ENCODE measurements around the gene MTFR2.
"Not testable (repeated sequence)": the region's sequence is repeated elsewhere in the genome, so short reads cannot be mapped to it uniquely, and the experiment has no call there.

Gene MTFR2

DNA sequence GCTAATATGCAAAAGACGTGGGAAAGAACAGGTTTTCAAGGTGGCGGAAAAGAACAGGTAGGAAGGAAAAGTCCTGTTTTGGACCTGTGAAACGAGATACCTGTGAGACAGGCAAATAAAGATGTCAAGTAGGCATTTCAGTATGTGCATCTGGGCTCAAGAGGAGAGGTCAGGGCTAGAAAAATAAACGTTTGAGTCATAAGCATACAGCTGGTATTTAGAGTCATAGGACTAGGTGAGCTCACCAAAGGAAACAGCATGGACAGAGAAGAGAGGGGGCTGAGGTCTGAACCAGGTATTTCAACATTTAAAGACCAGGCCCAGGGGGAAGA lies 14.9 kb downstream of the MTFR2 start:
- no peak for DNase-seq (ENCODE audit: low spot score)

GRCh38 chr6:136232701-136233100 lies 17.4 kb downstream of the MTFR2 start:
- no peak for DNase-seq (ENCODE audit: low spot score)

DNA sequence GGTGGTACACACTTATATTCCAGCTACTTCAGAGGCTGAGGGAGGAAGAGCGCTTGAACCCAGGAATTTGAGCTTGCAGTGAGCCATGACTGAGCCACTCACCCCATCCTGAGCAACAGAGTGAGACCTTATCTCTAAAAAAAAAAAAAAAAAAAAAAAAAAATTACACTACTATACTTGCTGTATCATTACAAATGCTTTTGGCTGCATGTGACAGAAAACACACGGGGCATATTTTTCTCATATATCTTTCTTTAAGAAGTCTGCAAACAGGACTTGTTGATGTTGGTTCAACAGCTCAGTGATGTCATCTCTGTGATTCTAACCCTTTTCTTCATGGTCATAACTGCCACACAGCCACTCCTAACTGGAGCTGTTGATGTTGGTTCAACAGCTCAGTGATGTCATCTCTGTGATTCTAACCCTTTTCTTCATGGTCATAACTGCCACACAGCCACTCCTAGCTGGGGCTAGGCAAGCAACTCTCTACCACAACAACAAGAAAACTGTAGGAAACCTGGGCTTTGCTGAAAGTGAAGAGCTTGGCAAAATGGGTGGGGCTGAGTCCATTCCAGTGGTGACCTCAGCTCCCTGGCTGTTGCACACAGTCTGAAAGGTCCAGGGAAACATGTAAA lies 19.8 kb downstream of the MTFR2 start:
- DNase-seq (ENCODE audit: low spot score), result no peak

- no peak for DNase-seq (ENCODE audit: low spot score)
These were observed 21.3 kb downstream of the MTFR2 start for GRCh38 chr6:136228814-136229213.

DNA sequence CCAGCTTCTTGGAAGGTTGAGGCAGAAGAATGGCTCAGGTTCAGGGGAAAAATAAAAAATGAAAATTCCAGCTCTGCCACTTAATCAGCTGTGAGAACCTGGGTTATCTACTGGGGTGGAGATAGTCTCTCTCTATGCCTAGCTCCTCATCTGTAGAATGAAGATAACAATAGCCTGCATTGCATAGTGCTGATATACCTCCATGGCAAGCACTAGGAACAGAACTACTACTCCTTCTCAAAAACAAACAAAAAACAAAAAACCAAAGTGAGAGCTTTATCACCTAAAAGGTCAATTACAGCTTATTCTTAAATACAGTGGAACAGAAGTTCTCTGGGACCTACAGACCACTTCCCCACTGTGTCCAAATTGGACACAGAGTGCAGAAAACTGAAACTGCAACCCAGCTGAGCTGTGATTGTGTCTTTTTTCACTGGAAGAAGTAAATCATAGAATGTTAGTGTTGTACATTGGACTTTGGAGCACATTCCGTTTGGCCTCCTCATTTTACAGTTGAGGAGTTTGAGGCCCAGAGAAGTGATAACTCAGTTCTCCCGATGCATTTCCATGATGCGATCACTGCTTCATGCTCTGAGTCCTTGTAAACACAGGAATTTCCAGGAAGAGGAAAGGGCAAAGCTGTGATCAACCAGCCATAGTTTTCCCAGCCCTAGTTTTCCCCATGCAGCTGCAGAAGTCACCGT lies 23.3 kb downstream of the MTFR2 start:
- no peak for DNase-seq (ENCODE audit: low spot score)

DNA sequence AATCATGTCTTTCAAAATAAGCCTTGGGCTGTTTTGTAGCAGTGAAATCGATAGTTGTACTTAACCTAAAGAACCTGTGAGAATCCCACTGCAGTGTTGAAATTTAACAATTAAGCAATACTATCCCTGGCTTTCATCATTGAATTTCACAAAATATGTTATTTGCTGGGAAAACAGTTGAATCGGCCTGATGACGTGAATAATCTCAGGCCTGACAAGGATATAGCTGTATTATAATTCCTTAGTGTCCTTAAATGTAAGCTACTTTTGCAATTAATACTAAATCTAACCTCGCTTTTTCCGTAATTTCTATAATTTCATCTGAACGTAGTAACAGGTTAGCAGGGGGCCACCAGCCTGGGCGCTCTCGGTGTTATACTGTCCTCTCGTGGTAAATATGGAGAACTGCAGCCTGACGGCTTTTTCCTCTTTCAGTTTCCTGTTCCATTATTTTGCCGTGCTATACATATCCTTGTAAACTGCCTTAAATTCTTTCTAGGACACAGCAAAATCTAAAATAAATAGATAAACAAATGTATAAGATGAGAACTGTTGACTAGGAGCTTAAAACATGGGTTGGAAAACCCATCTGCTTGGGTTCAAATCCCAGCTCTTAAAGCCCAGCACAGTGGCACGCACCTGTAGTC lies 24.0 kb downstream of the MTFR2 start:
- peak; percentile 29 for DNase-seq (ENCODE audit: low spot score)

GRCh38 chr6:136225496-136225895 lies 24.6 kb downstream of the MTFR2 start:
- DNase-seq (ENCODE audit: low spot score), result no peak

DNA sequence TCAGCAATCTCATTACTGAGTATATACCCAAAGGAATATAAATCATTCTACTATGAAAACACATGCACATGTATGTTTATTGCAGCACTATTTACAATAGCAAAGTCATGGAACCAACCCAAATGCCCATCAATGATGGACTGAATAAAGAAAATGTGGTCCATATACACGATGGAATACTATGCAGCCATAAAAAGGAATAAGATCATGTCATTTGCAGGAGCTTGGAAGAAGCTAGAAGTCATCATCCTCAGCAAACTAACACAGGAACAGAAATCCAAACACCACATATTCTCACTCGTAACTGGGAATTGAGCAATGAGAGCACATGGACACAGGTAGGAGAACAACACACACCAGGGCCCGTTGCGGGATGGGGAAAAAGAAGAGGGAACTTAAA lies 25.1 kb downstream of the MTFR2 start:
- not testable (repeated sequence) for DNase-seq (ENCODE audit: low spot score)

DNA sequence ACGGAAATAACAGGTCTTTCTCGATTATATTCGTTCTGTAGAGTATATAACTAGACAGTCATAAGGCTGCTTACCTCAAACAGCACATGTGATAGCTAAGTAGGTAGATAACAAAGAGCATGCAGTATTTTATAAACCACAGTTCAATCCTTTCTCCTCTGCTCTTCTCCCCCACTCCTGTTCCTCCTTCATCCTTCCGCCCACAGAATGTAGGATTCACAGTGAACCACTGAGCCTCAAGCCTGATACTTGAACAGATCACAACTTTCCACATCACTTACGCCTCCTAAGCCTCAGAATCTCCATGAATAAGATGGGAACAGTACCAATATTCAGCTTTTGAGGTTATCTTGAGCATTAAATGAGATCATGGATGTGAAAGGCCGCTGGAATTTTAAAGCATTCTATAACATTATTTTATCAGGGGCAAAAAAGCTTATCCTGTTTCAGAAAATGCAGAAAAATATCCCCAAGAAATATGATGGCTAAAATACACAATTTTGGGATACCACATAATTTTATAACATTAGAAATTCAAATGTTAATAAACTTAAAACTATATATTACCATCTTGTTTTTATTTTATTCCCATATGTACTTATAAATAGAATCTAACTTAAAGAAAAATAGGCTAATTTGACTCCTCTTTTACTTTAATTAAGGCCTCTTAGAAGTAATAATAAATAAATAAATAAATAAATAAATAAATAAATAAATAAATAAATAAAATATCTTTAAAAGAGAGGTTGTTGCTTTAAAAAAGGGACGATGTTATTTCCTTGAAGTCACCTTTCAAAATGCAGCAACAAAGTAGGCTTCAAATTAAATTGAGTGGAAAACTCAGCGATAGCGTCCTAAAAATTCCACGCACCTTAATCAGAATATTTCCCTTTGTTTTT lies 33.4 kb downstream of the MTFR2 start:
- no peak for DNase-seq (ENCODE audit: low spot score)

- DNase-seq (ENCODE audit: low spot score), result no peak
These were observed 36.3 kb downstream of the MTFR2 start for GRCh38 chr6:136213853-136214252.

DNA sequence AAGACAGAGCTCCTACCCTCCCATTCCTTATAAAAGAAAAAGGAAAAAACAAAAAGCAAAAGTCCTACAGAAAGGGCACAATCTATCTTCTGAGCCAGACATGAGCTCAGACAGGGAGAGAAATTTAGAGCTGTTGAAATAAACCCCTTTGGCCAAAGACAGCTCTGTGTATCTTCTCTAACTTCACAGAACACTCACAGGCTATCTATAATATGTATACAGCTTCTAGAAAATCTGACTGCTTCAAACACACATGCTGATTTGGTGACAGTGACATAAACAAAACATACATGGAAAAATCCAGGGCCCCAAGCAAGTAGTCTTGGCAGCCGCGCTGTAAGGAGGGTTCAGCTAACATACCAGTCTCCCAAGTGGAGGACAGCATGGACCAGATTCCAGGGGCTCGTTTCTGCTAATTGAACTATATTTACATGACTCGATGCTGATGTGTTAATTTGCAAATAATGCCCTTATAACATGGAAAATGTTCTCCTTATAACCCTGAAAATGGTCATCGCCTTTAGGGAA lies 37.0 kb downstream of the MTFR2 start:
- no peak for DNase-seq (ENCODE audit: low spot score)

DNA sequence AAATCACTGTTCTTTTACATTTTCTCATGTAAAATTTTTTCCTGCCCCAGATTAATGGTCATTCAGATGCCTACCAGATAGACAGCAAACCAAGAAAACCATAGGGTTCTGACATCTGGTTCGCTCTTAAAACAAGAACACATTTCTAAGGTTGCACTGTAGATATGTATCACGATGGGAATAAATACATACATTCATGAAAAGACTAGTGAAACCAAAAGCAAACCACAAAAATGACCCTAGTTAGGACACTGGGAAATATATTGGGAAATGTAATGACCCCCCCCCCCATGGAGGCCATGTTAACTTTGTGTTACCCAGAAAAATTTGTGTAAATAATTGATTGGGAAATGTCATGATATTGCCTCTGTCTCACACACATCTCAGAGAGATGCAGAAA lies 37.5 kb downstream of the MTFR2 start:
- DNase-seq (ENCODE audit: low spot score), result no peak

DNA sequence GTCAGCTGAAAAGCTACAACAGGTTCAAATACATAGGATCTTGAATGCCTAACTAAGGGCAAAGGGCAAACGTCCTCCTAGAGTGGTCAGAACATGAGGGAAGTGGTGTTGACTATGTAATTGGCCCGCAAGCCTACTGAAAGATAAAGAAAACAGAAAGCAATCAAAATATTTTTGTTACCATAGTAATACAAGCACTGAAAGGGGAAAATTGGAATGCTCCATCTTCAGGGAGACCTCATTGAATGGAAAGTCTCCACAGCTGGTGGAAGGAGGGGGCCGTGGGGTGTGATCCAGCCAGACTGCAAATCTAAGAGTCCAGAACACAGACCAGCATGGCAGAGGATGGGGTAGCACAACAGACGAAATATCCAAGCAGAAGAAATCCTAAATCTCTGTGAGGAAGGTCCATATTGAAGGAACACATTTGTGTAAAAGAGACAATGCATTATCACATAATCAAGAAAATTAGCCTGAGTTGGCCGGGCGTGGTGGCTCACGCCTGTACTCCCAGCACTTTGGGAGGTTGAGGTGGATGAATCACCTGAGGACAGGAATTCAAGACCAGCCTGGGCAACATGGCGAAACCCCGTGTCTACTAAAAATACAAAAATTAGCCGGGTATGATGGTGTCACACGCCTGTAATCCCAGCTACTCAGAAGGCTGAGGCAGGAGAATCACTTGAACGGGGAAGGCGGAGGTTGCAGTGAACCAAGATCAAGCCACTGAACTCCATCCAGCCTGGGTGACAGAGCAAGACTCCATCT lies 39.5 kb downstream of the MTFR2 start:
- no peak for DNase-seq (ENCODE audit: low spot score)

- no peak for DNase-seq (ENCODE audit: low spot score)
These were observed 40.6 kb downstream of the MTFR2 start for GRCh38 chr6:136209496-136209895.

DNA sequence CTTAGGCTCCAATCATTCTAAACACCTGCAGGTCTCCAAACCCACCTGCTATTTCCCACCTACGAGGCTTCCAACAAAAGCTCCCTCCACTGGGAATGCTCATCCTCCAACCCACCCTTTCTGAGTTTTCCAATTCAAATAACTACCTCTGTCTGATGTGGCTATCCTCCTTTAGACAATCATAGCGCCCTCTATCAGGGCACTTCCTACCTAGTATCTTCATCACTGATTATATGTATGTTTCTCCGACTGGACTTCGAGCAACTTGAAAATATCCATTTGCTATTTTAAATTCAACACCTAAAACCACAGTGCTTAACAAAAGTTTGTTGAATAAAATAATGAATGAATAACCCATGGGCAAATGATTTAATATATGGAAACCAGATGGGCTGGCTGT lies 41.3 kb downstream of the MTFR2 start:
- no peak for DNase-seq (ENCODE audit: low spot score)

GRCh38 chr6:136201732-136202131 lies 48.4 kb downstream of the MTFR2 start:
- no peak for DNase-seq (ENCODE audit: low spot score)

DNA sequence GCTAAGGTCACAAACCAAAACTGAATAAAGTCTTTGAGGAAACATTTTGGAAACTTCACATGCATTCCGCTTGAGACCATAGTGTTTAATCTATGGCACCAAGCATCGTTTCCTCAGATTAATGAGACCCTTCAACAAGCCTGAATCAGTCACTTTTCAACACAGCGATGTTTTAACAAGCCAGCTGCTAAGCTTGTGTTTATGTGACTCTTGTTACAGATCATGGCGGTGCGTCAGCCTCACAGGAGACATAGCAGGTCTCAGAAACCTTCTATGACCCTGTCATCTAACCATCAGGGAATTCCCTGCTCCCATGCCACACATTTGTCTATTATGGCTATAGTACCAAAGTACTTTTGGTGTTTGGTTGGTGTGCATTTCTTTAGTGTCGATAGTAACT lies 57.2 kb downstream of the MTFR2 start:
- no peak for DNase-seq (ENCODE audit: low spot score)

- no peak for DNase-seq (ENCODE audit: low spot score)
These were observed 58.4 kb downstream of the MTFR2 start for GRCh38 chr6:136191606-136192312.

DNA sequence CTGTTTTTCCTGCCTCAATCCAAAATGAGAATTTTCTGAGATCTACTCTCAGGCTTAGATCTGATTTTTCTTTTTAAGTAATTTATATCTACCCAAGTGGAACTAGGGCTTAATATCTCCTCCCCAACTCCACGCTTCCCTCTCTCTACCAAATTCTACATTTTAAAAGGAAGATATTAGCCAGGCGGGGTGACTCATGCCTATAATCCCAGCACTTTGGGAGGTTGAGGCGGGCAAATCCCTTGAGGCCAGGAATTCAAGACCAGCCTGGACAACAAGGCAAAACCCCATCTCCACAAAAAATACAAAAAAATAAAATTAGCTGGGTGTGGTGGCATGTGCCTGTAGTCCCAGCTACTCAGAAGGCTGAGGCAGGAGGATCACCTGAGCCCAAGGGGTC lies 61.0 kb downstream of the MTFR2 start:
- DNase-seq (ENCODE audit: low spot score), result no peak

DNA sequence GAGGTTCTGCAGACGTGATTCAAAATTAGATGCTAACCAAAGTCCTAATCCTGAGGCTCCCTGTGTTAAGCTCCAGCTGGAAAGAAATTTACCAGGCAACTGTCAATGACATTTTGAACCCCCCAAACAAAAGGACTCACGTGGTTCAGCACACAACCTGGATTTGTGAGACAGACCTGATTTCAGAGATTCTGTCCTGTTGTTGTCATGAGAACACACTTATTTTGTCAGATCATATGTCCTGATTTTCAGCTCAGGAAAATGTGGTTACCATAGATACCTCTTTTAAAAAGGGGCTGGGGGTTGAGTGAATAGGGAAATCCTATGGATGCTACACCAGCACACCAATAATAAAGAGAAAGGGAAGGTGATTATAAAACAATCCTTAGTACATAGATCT lies 61.6 kb downstream of the MTFR2 start:
- DNase-seq (ENCODE audit: low spot score), result no peak

- DNase-seq (ENCODE audit: low spot score), result no peak
These were observed 63.7 kb downstream of the MTFR2 start for GRCh38 chr6:136186363-136186762.
